CD4-positive, alpha-beta T cell (primary cell): ENCODE results near the gene SNX8. TPM values are rescaled to one million over a fixed set of nuclear protein-coding genes. Genes with fewer than 3 reads are reported as not detected.

Experiments used
- ATAC-seq: fragments of 200-7000 bp; cut with Tn5 transposase; one replicate; pipeline ENCODE4 v1.10.0; 2022; ENCODE audit warnings: mild to moderate bottlenecking; ENCODE audit not compliant: poor library complexity
- CTCF ChIA-PET: fragments of 350-600 bp; sonication (Branson Sonifier 250); formaldehyde crosslinking; loops from one replicate; lab custom pipeline; 2021; ENCODE audit warnings: antibody characterized with exemption, inconsistent platforms; lab: Charles Lee
- POLR2A ChIA-PET: fragments of 350-600 bp; sonication (Branson Sonifier 250); formaldehyde crosslinking; loops from one replicate; lab custom pipeline; 2021; ENCODE audit warnings: antibody characterized with exemption, inconsistent platforms; lab: Charles Lee
- DNase-seq, 14 experiments: peaks; one replicate each; pipeline ENCODE4 v3.0.0-alpha.2; 2013 to 2020; ENCODE audit warnings: mixed read lengths in 2 of 14
- H3K27ac ChIP-seq, 2 donors: one replicate each; pipeline versions ENCODE4 v1.5.1 to v1.7.0; 2013; ENCODE audit warnings: low read length in 2 of 2, low read depth in 1 of 2, mild to moderate bottlenecking in 1 of 2
- H3K27me3 ChIP-seq, 2 experiments: 1 replicate in 1 of 2; 2 replicates in 1 of 2; pipeline versions ENCODE4 v1.6.1 to v1.7.0; 2013; ENCODE audit warnings: low read length in 2 of 2, control low read depth in 1 of 2, mild to moderate bottlenecking in 1 of 2, moderate library complexity in 1 of 2; ENCODE audit not compliant: insufficient read depth in 2 of 2, control insufficient read depth in 1 of 2
- H3K36me3 ChIP-seq: one replicate; pipeline ENCODE4 v1.6.1; 2013; ENCODE audit warnings: low read length, control low read depth; ENCODE audit not compliant: insufficient read depth
- H3K4me1 ChIP-seq: one replicate; pipeline ENCODE4 v1.6.1; 2013; ENCODE audit warnings: low read length, control low read depth; ENCODE audit not compliant: insufficient read depth
- H3K4me3 ChIP-seq: one replicate; pipeline ENCODE4 v1.5.1; 2013; ENCODE audit warnings: mild to moderate bottlenecking, low read length, moderate library complexity
- H3K9me3 ChIP-seq, 2 experiments: 1 replicate in 1 of 2; 2 replicates in 1 of 2; pipeline versions ENCODE4 v1.6.1 to v1.7.0; 2013; ENCODE audit warnings: low read length in 2 of 2, mild to moderate bottlenecking in 2 of 2, control low read depth in 1 of 2, moderate library complexity in 1 of 2; ENCODE audit not compliant: control insufficient read depth in 1 of 2, insufficient read depth in 1 of 2
- H3K27ac Mint-ChIP-seq: one replicate; pipeline ENCODE4 v1.8.0; 2020; ENCODE audit warnings: mixed read lengths
- H3K27me3 Mint-ChIP-seq: one replicate; pipeline ENCODE4 v1.8.0; 2021; ENCODE audit warnings: mixed read lengths
- H3K36me3 Mint-ChIP-seq: one replicate; pipeline ENCODE4 v1.8.0; 2021; ENCODE audit warnings: low read depth, mixed read lengths
- H3K4me1 Mint-ChIP-seq: one replicate; pipeline ENCODE4 v1.8.0; 2021; ENCODE audit warnings: low read depth, mixed read lengths
- H3K4me3 Mint-ChIP-seq: one replicate; pipeline ENCODE4 v1.8.0; 2020; ENCODE audit warnings: mild to moderate bottlenecking, mixed read lengths
- H3K9me3 Mint-ChIP-seq: one replicate; pipeline ENCODE4 v1.8.0; 2020; ENCODE audit warnings: mixed read lengths
- CTCF ChIP-seq: fragments of 200-600 bp; IDR thresholded peaks from one replicate; pipeline ENCODE4 v1.8.0; 2022; ENCODE audit warnings: antibody characterized with exemption, mild to moderate bottlenecking
- intact Hi-C, 2 experiments: fragments of 100-400 bp; cut with DNase I in 1 of 2; cut with micrococcal nuclease in 1 of 2; formaldehyde crosslinking; loops; one replicate each; pipeline versions ENCODE4 v1.15.1 to v1.9.0; 2023 to 2025; cut with DNase I, micrococcal nuclease
- total RNA-seq, 174 experiments: library from RNA in 2 of 174; stranded (reverse) in 2 of 174; gene quantifications; one replicate each; pipeline ENCODE4 v1.2.3 and lab custom pipeline; 2021 to 2026

SNX8 gene
- total RNA-seq, 2 experiments from 2014 or later, result 4.2 to 4.5 TPM

- Histone ChIP-seq H3K27ac (no peak overlapping the region), H3K27me3 (no peaks in the 10 kb centered on the region), H3K36me3 (peaks cover 30% of the 10 kb centered on the region), H3K4me1 (no peaks in the 10 kb centered on the region), H3K9me3 (no peaks in the 10 kb centered on the region), H3K4me3 (no peak overlapping the region)
- Mint-ChIP-seq H3K27ac (no peak overlapping the region), H3K9me3 (no peaks in the 10 kb centered on the region), H3K4me3 (no peak overlapping the region), H3K4me1 (peaks cover 4% of the 10 kb centered on the region), H3K27me3 (no peaks in the 10 kb centered on the region), H3K36me3 (peaks cover 44% of the 10 kb centered on the region)
- CTCF ChIA-PET, result no interaction called here
- peak in 1 of 14 experiments; percentile 14 for DNase-seq
- TF ChIP-seq CTCF, result no peak
- POLR2A ChIA-PET, result no interaction called here
- ATAC-seq, result no peak
- intact Hi-C loops, result loop anchor here (1.0 to 10.0 kb wide), 5 partner anchors 314 to 630 kb away; no protein-coding TSS in a partner anchor
Measured at GRCh38 chr7:2208712-2209111, 105.5 kb downstream of the SNX8 start.

- Mint-ChIP-seq H3K27ac (no peak overlapping the region), H3K4me3 (no peak overlapping the region), H3K27me3 (no peaks in the 10 kb centered on the region), H3K9me3 (no peaks in the 10 kb centered on the region), H3K36me3 (peaks cover 29% of the 10 kb centered on the region), H3K4me1 (peaks cover 4% of the 10 kb centered on the region)
- TF ChIP-seq CTCF, result no peak
- Histone ChIP-seq H3K27me3 (no peaks in the 10 kb centered on the region), H3K27ac (no peak overlapping the region), H3K36me3 (peaks cover 19% of the 10 kb centered on the region), H3K4me1 (no peaks in the 10 kb centered on the region), H3K4me3 (no peak overlapping the region), H3K9me3 (no peaks in the 10 kb centered on the region)
- intact Hi-C loops, result loop anchor here (10.0 kb wide), 2 partner anchors 310 to 540 kb away; no protein-coding TSS in a partner anchor
- DNase-seq (peak in 1 of 14 experiments; percentile 14), ATAC-seq (no peak)
- ChIA-PET POLR2A (no interaction called here), CTCF (no interaction called here)
Measured at GRCh38 chr7:2205036-2205780, 109.0 kb downstream of the SNX8 start.

- no peak for DNase-seq
- Mint-ChIP-seq H3K4me3 (no peak overlapping the region), H3K27ac (no peak overlapping the region), H3K4me1 (peaks cover 4% of the 10 kb centered on the region), H3K9me3 (no peaks in the 10 kb centered on the region), H3K27me3 (no peaks in the 10 kb centered on the region), H3K36me3 (peaks cover 32% of the 10 kb centered on the region)
- no peak for TF ChIP-seq CTCF
- Histone ChIP-seq H3K4me3 (no peak overlapping the region), H3K9me3 (no peaks in the 10 kb centered on the region), H3K27ac (no peak overlapping the region), H3K27me3 (no peaks in the 10 kb centered on the region), H3K36me3 (peaks cover 25% of the 10 kb centered on the region), H3K4me1 (no peaks in the 10 kb centered on the region)
- intact Hi-C loops, result loop anchor here (10.0 kb wide), 2 partner anchors 310 to 540 kb away; no protein-coding TSS in a partner anchor
- no peak for ATAC-seq
- CTCF ChIA-PET, result no interaction called here
- POLR2A ChIA-PET, result no interaction called here
Measured at GRCh38 chr7:2204446-2204845, 109.8 kb downstream of the SNX8 start.
